ENCODE measurements around the gene GDNF. TPM values are rescaled to one million over a fixed set of nuclear protein-coding genes. Genes with fewer than 3 reads are reported as not detected.
"Not testable (repeated sequence)": the region's sequence is repeated elsewhere in the genome, so short reads cannot be mapped to it uniquely, and the experiment has no call there.

Gene GDNF
- total RNA-seq, 4 donors from 2014 or later = 0.19 to 1.4 (median 0.61) TPM

DNA sequence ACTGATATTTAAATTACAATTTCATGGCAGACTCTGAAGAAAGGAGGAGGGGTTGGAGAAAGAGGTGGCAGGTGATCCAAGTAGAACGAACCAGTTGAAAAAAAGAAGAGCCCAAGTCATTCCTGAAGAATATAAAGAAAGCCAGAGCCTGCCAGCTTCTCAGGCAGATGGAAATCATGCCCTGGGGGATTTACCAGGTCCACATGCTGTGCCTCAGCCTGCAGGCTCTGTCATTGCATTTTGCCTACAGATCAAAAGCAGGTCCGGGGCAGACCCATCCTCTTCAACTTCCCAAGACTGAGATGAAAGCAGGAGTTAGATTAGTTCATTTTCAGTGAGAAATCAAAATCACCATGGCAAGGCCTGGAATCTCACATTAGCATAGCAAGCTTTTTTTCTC is 48.5 kb downstream of the GDNF start:
- no peak for DNase-seq (ENCODE audit: low spot score in 2 of 2)
- Histone ChIP-seq H3K27me3 (no peaks in the 10 kb centered on the region), H3K9me3 (peaks cover 4% of the 10 kb centered on the region), H3K36me3 (no peaks in the 10 kb centered on the region), H3K4me3 (no peak overlapping the region), H3K4me1 (no peaks in the 10 kb centered on the region), H3K27ac (no peak overlapping the region)
- TF ChIP-seq POLR2A (IDR thresholded peaks at IDR 0.05) (no peak), EP300 (IDR thresholded peaks at IDR 0.05) (no peak), POLR2AphosphoS5 (IDR thresholded peaks at IDR 0.05) (no peak)
- WGBS = 39% methylated on average over 2 of the region's 2 CpGs

DNA sequence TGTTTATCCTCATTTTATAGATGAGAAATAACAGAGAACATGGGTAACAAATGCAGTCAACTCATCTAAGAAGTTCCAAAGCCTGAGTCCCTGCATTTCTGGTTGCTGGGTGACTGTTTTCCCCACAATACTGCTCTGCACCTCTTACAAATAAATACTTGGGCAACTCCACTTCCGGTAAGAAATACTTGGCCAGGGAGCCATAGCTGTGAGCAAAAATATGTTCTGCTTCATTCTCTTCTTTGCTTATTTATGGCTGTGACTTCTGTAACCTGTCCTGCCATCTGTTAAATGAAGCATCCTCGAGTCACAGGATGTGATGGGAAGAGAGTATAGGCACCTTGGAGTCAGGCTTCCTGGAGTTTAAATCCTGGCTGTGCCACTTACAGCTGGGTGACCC is 49.9 kb downstream of the GDNF start:
- 35% methylated on average over 2 of the region's 2 CpGs for WGBS
- Histone ChIP-seq H3K27ac (no peak overlapping the region), H3K4me1 (no peaks in the 10 kb centered on the region), H3K27me3 (no peaks in the 10 kb centered on the region), H3K4me3 (no peak overlapping the region), H3K36me3 (no peaks in the 10 kb centered on the region), H3K9me3 (peaks cover 4% of the 10 kb centered on the region)
- TF ChIP-seq, protein P1, sequence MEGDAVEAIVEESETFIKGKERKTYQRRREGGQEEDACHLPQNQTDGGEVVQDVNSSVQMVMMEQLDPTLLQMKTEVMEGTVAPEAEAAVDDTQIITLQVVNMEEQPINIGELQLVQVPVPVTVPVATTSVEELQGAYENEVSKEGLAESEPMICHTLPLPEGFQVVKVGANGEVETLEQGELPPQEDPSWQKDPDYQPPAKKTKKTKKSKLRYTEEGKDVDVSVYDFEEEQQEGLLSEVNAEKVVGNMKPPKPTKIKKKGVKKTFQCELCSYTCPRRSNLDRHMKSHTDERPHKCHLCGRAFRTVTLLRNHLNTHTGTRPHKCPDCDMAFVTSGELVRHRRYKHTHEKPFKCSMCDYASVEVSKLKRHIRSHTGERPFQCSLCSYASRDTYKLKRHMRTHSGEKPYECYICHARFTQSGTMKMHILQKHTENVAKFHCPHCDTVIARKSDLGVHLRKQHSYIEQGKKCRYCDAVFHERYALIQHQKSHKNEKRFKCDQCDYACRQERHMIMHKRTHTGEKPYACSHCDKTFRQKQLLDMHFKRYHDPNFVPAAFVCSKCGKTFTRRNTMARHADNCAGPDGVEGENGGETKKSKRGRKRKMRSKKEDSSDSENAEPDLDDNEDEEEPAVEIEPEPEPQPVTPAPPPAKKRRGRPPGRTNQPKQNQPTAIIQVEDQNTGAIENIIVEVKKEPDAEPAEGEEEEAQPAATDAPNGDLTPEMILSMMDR (IDR thresholded peaks at IDR 0.05) = no peak
- TF ChIP-seq POLR2A (IDR thresholded peaks at IDR 0.05) = no peak
- no peak for TF ChIP-seq POLR2AphosphoS5 (IDR thresholded peaks at IDR 0.05)
- no peak for TF ChIP-seq EP300 (IDR thresholded peaks at IDR 0.05)
- no peak for DNase-seq (ENCODE audit: low spot score in 2 of 2)

DNA sequence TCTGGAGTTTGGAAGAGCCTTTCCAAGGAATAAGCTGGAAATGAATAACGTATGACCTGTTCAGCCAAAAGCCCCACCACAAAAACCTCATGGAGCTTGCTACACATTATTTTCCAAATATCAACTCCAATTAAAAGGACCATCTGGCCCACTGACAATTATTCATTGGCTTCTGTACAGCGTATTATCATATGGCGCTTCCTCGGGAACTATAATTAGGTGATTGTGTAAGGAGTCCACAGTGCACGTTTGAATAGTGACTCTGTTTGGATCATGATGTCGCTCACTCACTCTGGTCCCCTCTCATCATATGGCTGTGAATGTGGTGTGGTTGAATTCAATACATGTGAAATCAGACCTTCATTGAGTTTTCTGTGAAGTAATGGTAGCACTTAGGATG is 52.1 kb downstream of the GDNF start:
- WGBS = 47% methylated on average over 6 of the region's 6 CpGs

DNA sequence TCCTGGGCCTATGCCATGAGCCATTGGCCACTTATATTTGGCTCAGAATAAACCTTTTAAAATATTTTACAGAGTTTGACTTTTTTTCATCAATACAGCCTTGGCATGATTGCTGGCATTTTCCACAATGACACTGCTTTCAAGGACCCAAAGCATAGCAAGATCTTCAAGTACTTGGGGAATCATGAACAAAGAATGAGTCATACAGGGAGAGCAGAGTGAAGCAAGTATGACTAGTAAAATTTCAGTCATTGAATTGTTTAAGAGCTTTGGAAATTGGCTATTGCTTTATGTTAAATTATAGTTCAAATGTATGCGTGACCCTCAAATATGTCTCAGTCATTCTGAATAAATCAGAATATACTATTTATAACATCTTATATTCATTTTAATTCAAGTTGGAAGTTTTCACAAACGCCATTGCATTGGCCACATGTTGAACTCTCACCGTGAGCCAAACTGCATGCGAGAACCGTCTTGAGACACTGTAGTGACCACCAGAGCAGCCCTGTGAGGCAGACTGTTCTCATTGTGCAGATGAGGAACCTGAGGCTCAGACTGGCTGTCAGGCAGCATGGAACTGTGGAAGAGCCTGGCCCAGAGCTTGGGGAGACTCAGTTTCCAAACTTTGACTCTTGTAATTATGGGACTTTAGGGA is 52.9 kb downstream of the GDNF start:
- TF ChIP-seq, protein P1 (IDR thresholded peaks at IDR 0.05) = no peak
- TF ChIP-seq POLR2A (IDR thresholded peaks at IDR 0.05) = no peak
- TF ChIP-seq EP300 (IDR thresholded peaks at IDR 0.05) = no peak
- TF ChIP-seq POLR2AphosphoS5 (IDR thresholded peaks at IDR 0.05) = no peak
- DNase-seq (ENCODE audit: low spot score in 2 of 2) = no peak
- no peaks in the 10 kb centered on the region for H3K9me3 ChIP-seq
- WGBS = 91% methylated on average over 5 of the region's 5 CpGs
- no peak overlapping the region for H3K27ac ChIP-seq
- no peak overlapping the region for H3K4me3 ChIP-seq
- H3K36me3 ChIP-seq = no peaks in the 10 kb centered on the region
- no peaks in the 10 kb centered on the region for H3K27me3 ChIP-seq
- no peaks in the 10 kb centered on the region for H3K4me1 ChIP-seq

More for the DNA sequence above, 52.1 kb downstream of the GDNF start:
- H3K27me3 ChIP-seq = no peaks in the 10 kb centered on the region
- no peak for DNase-seq (ENCODE audit: low spot score in 2 of 2)
- no peaks in the 10 kb centered on the region for H3K9me3 ChIP-seq
- no peaks in the 10 kb centered on the region for H3K4me1 ChIP-seq
- H3K4me3 ChIP-seq = no peak overlapping the region
- TF ChIP-seq POLR2AphosphoS5 (IDR thresholded peaks at IDR 0.05) = no peak
- TF ChIP-seq, protein P1 (IDR thresholded peaks at IDR 0.05) = no peak
- no peak for TF ChIP-seq POLR2A (IDR thresholded peaks at IDR 0.05)
- TF ChIP-seq EP300 (IDR thresholded peaks at IDR 0.05) = no peak
- H3K36me3 ChIP-seq = no peaks in the 10 kb centered on the region
- no peak overlapping the region for H3K27ac ChIP-seq

DNA sequence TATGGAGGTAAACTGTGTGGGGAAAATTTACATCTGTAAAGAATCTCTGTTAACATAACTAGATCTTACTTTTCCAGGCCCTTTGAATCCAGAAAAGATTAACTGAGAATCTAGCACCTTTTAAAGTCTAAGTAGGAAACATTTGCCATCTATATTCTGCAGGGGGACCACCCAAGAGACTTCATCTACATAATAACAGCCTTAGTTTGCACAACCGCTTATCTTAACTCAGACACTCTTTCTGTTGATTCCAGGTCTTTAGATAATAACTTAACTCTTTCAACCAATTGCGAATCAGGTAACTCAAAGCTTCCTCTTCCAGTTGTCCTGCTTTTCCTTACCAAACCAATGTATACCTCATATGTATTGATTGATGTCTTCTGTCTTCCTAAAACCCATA is 53.4 kb downstream of the GDNF start:
- TF ChIP-seq POLR2A (IDR thresholded peaks at IDR 0.05) = no peak
- TF ChIP-seq EP300 (IDR thresholded peaks at IDR 0.05) = no peak
- TF ChIP-seq POLR2AphosphoS5 (IDR thresholded peaks at IDR 0.05) = no peak
- TF ChIP-seq, protein P1 (IDR thresholded peaks at IDR 0.05) = no peak
- H3K36me3 ChIP-seq = no peaks in the 10 kb centered on the region
- no peaks in the 10 kb centered on the region for H3K9me3 ChIP-seq
- 92% methylated on average over 2 of the region's 2 CpGs for WGBS
- no peaks in the 10 kb centered on the region for H3K4me1 ChIP-seq
- no peaks in the 10 kb centered on the region for H3K27me3 ChIP-seq
- no peak overlapping the region for H3K4me3 ChIP-seq
- no peak for DNase-seq (ENCODE audit: low spot score in 2 of 2)
- H3K27ac ChIP-seq = no peak overlapping the region

DNA sequence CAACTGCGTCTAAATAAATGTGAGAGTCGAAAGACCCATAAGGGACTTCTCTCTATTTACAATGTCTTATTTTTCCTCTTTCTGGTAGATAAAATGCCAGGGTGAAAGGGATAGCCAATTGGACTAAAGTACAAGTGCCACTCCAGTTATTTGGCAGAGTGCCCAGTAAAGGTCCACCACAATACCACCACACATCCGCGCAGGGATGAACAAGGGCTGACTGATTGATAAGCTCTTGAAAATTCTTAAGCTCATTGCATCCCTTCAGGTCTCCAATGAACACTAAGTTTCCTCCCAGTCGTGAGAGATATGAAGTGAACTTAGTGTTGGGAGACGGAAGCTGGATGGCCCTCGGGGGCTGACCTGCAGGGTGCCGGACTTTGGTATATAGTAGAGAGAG is 58.4 kb downstream of the GDNF start:
- not testable (repeated sequence) for H3K27me3 ChIP-seq; H3K27ac ChIP-seq; H3K9me3 ChIP-seq; H3K4me3 ChIP-seq; H3K4me1 ChIP-seq; H3K36me3 ChIP-seq; DNase-seq (ENCODE audit: low spot score in 2 of 2)
- WGBS = 89% methylated on average over 8 of the region's 8 CpGs
